ENCODE data around the gene RNF133.

Gene RNF133, protein sequence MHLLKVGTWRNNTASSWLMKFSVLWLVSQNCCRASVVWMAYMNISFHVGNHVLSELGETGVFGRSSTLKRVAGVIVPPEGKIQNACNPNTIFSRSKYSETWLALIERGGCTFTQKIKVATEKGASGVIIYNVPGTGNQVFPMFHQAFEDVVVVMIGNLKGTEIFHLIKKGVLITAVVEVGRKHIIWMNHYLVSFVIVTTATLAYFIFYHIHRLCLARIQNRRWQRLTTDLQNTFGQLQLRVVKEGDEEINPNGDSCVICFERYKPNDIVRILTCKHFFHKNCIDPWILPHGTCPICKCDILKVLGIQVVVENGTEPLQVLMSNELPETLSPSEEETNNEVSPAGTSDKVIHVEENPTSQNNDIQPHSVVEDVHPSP

DNA sequence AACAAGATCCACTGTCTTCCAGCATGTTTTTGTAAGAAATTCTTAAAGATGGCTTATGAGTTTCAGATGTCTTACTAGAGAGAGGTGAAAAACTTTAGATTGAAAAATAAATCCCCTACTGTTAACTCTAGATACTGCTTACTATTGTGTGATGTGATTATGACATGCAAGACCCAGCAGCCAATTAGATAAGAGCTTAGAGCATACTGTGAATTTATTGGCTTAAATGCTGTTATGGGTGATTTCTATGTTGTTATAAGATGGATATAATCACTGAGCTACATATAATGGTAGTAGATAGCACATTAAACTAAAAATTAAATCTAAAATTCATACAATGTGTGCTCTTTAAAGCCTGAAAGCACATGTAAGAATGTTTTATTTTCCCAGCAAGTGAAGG, at the start of gene RNF133:
Gene RNF133, minus strand, starts transcription at position 101 of the 400 bp plus-strand sequence. CDS start 199 bp downstream, outside the sequence.
- DNase-seq (ENCODE audit: low read depth, low spot score) = no peak

DNA sequence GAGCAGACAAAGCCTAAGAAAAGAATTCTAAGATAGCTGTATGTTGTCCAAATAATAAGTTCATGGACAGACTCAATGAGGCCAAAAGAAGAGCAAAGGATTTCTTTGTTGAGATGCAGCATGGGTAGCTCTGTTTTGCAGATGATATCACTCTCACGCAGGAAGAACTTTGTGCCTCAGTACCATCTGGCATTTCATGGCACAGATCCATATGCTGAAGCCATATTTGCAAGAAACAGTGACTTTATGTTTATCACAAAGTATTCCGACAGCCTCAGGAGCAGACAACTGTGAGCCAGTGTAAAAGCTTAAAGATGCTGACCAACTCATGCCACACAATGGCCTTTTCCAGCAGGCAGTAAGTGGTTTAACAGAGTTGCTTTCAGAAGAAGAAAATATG, 49.3 kb upstream of the RNF133 start:
- DNase-seq (ENCODE audit: low read depth, low spot score) = no peak

DNA sequence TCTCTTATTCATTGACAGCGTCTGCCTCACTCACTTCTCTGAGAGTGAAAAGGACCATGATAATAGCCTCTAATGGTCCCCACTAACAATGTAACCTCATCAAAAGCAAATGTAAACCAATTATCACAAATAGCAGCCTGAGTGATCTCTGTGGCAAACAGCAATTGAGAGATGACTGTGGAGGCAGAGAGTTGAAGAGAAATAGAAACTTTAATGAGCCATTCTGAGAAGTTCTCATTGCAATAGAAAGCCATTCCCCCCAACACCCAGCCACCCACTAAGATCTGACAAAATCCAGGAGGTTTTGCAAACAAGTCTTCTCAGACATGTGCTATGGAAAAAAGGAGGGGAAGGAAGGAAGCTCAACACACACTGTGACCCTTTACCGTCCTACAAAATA, 48.0 kb upstream of the RNF133 start:
- DNase-seq (ENCODE audit: low read depth, low spot score) = no peak

DNA sequence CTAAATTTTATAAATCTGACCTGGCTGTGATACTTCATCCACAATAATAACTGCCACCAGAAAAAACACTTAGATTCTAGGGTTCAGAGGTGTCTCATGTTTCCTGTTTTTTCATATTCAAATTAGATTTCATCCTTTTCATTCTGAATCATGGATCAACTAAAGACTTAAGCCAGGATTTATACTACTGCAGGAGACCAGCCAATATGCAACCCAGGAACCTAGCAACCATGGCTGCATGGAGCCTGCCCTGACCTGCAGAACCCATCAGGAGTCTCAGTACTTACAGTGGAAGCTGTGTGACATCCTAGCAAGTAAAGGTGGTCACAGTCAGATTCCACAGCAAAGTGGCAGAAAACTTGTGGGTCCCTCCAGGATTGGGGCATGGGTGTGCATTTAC, 44.3 kb upstream of the RNF133 start:
- DNase-seq (ENCODE audit: low read depth, low spot score) = no peak

DNA sequence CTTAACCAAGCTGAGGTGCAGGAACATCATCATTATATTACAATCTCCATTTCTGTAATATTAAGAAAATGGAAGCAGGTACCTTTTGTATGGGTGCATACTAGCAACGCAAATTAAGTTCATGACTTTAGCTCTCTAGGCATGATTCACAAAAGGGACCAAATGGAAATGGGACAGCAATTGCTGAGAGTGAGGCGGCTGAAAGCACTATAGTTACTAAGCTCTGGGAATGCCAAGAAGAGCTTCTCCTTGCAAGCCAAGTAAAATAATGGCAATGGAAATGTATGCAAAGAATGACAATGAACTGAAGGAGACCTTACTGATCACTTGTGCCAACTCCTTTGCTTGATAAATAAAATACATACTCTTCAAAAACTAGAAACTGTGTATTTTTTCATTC, 40.0 kb upstream of the RNF133 start:
- no peak for DNase-seq (ENCODE audit: low read depth, low spot score)

DNA sequence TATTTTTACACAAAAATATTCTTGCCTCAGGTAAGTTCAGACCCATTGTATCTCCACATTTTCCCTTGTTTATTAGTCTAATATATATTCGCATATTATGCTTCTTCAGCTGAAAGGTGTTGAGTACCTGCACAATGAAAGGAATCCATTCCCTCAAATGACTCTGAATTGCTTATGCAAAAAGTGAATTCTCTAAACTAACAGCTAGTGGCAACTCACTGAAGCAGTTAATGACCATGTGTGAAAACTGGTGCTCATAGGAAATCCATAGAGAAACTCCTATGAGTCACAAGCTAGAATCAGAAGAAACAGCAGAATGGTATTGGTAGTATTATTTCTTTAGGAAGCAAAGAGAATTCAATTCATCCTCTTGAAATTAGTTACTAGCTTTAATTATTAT, 37.3 kb upstream of the RNF133 start:
- no peak for DNase-seq (ENCODE audit: low read depth, low spot score)

DNA sequence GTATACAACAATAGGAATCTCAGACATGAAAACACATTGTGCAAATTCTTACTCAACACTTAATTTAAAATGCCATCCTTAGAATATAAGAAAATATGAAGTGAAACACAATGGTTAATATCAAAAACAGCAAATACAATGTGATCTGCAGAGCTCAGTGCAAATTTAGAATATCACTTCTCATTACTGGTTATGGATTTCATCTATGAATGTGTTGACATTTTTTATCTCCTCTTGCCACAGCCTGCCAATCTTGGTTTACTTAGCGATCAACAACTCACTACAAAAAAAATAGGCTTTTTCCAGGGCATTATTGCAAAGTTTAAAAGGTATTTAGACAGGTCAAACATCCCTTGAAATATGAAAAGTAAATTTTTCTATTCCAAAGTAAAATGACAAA, 28.8 kb upstream of the RNF133 start:
- DNase-seq (ENCODE audit: low read depth, low spot score) = no peak

DNA sequence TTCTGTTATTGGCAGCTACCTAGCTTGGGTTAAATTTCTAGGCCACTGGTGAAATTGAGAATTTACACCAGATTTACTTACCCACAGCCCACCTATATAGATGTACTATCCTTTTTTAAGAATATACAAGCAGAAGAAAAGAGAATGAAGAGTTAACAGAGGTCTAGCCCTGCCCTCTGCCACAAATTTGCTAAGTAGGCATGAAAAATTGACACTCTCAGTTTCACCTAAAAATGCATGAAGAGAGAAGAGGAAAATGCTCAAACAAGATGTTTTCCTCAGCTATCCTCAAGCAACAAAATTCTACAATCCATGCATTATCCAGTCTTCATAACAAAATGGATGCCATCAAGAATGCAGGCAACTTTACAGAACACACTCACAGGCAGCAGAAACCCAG, 28.4 kb upstream of the RNF133 start:
- DNase-seq (ENCODE audit: low read depth, low spot score) = no peak

DNA sequence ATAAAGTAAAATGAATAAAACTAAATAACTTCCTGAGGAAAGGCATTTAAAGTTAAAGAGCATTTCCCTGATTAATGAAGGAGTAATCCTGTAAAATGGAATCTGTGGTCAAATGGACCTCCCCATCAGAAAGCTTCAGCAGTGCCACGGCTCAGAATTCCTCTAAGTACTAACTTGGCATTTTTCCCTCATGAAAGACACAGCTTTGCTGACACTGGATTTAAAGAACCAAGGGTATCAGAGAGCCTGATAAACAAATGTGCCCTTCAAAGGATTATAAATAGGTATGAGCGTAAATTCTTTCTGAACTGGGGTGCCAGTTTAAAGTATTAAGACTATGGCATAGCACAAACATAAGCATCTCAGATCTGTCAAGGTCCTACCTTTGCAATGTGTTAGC, 28.0 kb upstream of the RNF133 start:
- no peak for DNase-seq (ENCODE audit: low read depth, low spot score)

DNA sequence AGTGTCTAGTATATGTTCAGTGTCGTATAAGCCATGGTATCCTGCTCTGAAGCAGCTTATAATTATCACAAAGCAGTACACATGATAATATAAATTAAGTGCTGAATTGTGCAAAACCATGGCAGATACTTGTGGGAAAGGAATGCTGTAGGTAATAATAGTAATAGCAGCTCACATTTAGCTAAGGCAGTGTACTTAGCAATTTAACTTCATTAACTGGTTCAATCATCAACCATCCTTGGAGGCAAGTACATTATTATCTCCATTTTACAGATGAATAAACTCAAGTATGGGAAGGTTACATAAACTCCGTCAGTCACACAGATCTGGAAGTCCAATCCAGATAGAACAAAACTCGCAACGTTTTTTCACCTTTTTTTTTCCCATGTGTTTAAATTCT, 25.4 kb upstream of the RNF133 start:
- DNase-seq (ENCODE audit: low read depth, low spot score) = no peak

DNA sequence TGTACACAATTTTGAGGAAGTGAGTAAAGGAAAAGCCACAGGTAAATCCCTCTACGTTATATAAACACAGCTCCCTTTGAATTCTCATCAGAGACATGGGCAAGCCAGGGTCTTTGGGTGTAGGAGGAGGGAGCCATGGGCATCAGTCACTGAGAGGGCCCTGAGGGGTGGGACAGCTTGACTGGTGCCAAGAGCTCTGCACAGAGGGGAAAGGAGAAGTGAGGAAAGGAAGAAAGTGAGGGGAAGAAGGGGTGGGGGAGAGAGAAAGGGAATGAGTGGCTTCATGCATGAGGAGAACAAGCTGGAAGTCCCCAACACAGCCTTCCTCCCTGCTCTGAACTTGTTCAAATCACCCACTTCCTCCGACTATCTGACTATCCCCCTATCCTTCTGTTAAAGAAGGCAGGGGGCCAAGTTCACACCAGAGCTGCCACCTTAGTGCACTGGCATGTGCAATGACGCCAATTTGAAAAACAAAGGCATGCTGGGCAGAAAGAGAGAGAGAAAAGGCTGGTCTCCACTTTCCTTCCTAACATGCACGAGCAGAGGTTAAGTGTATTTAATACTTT, 20.2 kb upstream of the RNF133 start:
- DNase-seq (ENCODE audit: low read depth, low spot score) = no peak

DNA sequence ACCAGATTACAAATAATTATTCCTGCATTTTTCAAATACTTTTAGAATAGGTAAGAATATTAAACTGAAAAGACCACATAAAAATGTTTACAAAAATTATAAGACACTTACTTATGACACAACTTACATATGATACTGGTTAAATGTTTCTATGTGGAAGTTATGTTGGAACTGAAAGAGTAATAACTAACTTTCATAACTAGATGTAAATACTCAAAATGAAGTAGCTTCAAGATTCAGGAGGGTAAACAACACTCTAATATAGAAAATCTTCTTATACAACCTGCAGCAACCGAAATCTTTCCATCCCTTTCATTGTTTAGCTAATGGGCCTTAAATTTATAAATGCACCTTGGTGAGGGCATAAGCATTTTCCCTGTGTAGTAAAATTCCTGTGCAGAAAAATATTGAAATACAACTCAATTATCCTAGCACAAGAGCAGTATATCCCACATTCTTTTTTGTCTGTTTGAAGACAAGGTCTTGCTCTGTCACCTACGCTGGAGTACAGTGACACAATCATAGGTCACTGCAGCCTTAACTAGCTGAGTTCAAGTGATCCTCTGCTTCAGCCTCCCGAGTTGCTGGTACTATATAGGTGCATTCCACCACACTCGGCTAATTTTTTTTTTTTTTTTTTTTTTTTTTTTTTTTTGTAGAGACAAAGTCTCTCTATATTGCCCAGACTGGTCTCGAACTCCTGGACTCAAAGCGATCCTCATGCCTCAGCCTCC, 18.6 kb upstream of the RNF133 start:
- no peak for DNase-seq (ENCODE audit: low read depth, low spot score)

DNA sequence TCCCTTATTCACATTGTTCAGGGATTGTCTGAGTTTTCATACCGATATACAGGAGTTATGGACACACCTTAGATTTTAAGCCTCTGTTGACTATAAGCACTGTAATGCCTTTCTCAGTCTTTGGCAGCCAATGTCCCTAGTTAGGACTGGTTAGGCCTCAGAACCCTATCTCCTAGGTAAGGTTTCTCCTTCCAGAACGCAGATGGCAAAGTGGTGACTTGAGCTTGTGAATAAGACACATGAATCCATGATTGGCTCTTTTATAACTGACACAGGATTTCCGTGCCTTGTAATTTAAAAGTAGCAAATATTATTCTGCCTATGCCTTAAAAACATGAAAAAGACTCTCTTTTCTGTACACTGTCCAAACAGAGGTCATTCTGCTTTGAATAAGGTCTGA, 16.3 kb upstream of the RNF133 start:
- DNase-seq (ENCODE audit: low read depth, low spot score) = no peak

DNA sequence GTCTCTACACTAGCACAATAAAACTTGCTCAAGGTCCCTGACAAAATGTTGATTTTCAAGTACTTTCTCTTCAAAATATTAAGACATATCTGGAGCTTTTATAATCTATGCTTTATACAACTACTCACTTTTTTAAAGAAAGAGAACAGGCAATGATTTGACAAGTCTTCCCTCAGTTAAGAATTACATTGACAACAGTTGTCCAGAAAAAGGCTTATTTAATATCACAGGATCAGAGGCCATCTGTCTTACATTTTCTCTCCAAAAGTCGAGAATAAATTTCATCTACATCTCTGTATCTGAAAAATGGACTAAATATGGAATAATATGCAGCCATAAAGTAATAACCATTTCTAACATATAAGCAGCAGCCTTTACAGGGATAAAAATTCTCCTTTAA, 12.0 kb upstream of the RNF133 start:
- DNase-seq (ENCODE audit: low read depth, low spot score) = no peak

DNA sequence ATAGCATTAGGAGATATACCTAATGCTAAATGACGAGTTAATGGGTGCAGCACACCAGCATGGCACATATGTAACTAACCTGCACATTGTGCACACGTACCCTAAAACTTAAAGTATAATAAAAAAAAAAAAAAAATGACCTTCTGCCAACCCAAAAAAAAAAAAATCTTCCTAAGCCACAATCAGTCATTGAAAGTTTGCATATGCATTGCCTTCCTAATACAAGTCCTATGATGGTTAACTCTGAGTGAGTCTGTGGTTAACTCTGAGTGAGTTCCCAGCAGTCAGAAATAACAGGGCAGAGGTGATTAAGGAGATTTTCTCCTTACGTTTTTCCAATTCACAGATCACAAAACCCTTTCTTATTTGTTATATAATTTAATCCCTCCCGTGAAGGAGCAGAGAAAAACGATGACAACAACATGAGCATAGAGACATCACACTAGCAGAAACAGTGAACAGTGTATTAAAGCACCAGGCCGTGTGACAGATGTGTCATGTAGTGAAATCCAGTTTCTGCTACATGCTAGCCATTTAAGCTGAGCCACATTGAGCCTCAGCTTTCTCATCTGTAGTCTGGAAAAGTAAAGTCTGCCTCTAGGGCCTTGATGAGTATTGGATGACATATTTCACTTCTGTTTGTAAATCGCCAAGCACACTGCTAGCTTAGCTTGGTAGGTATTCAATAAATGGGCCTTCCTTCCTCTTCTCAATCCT, 11.2 kb upstream of the RNF133 start:
- no peak for DNase-seq (ENCODE audit: low read depth, low spot score)

DNA sequence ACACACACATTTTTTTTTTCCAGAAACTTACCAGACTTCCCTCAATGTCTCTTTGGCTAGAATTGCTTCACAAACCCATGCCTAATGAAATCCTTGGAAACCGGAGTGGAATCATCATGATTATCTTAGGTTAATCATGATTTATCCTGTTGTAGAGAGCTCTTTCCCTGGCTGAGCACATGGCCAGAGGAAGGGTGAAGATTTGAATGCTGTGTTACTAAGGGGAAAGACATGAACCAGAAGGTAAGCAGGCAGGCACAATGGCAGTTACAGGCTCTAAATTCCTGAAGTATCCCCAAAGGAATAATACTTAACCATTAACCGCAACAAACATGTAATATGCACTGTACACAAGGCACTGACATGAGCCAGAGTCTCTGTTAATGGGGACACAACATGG, 7.9 kb upstream of the RNF133 start:
- no peak for DNase-seq (ENCODE audit: low read depth, low spot score)

DNA sequence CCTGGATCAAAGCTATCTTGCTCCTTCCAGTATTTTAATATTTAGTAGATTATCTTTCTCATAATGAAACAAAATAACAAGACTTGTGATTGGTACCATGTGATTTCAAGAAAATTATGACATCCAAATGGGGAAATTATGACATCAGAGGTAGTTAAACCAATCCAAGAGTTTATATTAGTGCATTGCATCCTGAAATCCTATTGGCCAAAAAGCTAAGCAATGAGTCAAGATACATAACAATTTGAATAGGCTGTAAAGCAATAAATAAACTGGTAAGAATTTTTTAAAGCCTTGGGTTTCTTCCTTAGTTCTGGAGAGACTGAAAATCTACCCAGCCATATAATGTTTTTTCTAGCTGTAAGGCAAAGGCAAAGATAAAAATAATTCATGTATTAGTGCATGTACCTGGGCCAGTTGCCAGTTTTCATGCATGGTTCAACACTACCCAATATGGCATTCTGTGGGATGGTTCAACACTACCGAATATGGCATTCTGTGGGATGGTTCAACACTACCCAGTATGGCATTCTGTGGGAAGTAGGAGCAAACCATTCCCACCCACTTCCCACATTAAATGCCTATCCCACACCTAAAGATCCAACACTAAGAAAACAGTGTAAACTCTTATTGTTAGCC, 4.1 kb upstream of the RNF133 start, which contains the start of gene RNF148:
Gene RNF148, minus strand, starts transcription at position 51 of the 639 bp plus-strand sequence. CDS start 172 bp downstream, outside the sequence.
- DNase-seq (ENCODE audit: low read depth, low spot score) = no peak

DNA sequence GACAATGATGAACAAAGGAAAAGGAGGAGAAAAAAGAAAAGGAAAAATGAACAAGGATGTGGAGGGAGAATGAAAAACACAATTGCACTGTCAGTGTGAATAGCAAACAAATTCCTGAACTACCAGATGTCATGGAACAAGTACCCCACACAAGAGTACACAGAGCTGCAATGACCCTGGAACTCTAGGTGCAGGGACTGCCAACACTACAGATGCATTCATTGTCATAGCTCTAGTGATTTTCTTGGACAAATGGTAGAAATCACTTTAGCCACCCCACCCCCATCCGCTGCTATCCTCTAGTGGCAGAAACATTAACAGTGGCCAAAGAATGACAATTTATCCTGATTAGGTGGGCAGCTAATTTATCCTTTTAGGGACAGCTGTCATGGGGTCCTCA, 3.1 kb downstream of the RNF133 start:
- no peak for DNase-seq (ENCODE audit: low read depth, low spot score)

DNA sequence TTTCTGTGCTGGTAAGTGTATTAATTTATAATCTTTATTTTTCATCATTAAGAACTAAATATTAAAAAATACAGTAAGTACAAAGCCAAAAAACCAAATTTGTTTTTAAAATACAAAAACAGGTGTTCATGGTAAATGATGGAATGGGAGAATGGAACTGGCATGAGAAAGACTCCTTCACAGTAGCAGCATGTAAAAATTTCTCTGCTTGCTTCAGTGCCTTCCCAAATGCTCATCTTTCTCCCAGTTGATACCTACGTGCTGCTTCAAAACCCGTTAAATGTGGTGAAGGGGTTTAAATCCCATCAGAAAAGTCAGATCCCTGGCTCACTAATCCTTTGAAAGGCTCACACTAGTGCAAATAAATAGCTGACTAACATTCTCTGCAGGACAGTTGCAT, 4.2 kb downstream of the RNF133 start:
- DNase-seq (ENCODE audit: low read depth, low spot score) = no peak

DNA sequence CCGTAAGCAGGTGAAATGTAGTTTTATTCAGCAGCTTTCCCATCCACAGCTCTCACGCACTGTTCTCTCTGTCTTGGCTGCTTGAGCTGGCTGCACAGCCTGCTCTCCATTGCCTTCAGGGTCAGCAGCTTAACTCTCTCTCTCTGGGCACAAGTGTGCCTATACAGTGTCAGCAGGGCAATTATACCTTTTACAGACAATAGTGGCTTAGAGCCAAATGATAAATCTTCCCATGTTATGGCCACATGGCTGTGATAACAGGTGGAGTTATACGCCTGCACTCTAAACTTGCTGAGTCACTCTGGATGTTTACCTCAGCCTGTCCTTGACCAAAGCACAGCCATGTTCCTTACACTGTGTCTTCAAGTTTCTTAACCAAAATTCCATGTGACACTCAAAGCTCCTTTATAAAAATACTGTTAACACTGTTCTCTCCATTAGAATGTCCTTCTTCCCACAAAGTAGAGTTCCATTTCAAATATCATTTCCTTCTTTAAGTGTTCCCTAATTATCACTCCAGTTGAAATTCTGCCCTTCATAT, 6.1 kb downstream of the RNF133 start:
- no peak for DNase-seq (ENCODE audit: low read depth, low spot score)

DNA sequence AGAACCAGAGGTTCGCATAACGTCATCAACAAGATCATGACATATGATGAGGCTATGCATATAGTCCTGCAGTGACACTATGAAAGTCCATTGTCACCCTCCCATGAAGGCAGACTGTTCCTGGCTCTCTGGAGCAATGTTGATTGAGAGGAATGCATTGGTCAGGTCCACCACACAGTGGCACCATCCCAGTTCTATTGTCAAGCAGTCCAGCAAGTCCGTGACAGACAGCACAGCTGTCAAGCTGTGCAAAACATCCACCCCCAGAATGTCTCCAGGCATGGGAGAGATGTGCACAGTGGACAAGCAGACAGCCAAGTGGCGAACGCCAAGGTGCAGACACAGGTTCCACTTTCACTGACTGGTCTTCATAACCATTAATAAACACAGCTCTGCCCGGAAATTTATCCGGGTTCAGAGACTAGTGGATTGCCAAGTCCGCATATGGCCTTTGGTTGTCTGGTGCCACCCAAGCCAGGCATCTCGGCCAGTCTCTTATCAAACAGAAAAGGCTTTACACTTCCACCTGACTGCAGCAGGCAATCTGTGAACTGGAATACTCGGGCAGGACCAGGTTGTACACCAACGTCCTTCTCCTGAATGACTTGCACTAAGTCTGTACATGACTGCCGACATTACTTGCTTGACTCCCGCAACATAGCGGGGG, 7.2 kb downstream of the RNF133 start:
- DNase-seq (ENCODE audit: low read depth, low spot score) = no peak
